GM19463 (cell line): ENCODE measurements around the gene ADI1.
"Not testable (repeated sequence)": the region's sequence is repeated elsewhere in the genome, so short reads cannot be mapped to it uniquely, and the experiment has no call there.

ENCODE experiments used
- ATAC-seq: cut with Tn5 transposase; IDR thresholded peaks from one replicate; pipeline ENCODE4 v1.9.1; 2021; ENCODE audit warnings: mild to moderate bottlenecking, moderate library complexity; ENCODE audit not compliant: unreplicated experiment

Gene ADI1

GRCh38 chr2:3464401-3465005 lies 54.8 kb downstream of the ADI1 start:
- ATAC-seq: no peak

DNA sequence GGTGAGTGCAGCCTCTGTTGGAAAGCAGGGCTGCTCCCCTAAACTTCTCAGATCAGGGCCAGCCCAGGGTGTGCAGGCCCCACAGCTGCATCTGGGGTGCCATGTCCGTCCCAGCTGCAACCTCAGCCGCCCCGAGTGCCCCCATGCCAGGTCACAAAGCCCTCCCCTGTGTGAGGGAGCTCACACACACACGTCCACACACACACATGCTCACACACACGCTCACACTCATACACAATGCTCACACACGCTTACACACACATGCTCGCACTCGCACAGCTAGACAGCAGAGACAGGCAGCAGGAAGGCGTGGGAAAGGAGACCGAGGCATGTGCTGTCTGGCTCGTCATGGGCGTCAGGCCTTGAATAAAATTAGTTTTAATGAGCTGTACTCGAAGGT lies 55.4 kb downstream of the ADI1 start:
- ATAC-seq: no peak

GRCh38 chr2:3463186-3463835 lies 56.0 kb downstream of the ADI1 start:
- no peak for ATAC-seq

- no peak for ATAC-seq
Measured at GRCh38 chr2:3462493-3463104, 56.7 kb downstream of the ADI1 start.

DNA sequence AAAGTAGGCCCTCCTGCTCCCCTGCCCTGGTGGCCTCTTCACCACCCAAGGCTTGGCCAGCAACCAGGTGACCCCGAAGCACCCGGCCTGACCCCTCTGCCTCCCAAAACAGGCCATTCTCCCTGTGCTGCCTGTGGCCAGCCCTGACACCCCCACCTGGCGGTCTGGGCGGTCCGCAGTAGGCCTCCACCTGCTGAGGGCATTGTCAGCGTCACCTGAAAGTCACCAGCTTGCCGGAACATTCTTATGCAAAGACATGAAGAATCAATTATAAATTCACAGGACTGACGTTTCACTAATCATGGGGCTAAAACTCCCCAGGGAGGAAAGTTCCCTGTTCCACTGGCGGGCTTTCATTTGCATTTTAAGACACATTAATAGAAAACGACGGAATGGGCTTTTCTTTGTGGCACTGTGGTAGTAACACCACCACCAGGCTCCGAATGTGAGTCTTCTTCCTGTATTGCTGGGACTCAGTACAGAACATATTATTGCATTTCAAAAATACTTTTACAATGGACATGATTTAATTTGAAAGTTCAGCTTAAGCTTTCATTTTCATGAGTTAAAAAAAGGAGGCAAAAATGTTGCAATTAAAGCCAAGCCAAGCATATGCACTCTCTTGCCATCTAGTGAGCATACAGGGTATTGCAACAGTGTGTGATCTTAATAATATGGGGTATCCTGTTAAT lies 57.4 kb downstream of the ADI1 start:
- peak; percentile 74 for ATAC-seq

DNA sequence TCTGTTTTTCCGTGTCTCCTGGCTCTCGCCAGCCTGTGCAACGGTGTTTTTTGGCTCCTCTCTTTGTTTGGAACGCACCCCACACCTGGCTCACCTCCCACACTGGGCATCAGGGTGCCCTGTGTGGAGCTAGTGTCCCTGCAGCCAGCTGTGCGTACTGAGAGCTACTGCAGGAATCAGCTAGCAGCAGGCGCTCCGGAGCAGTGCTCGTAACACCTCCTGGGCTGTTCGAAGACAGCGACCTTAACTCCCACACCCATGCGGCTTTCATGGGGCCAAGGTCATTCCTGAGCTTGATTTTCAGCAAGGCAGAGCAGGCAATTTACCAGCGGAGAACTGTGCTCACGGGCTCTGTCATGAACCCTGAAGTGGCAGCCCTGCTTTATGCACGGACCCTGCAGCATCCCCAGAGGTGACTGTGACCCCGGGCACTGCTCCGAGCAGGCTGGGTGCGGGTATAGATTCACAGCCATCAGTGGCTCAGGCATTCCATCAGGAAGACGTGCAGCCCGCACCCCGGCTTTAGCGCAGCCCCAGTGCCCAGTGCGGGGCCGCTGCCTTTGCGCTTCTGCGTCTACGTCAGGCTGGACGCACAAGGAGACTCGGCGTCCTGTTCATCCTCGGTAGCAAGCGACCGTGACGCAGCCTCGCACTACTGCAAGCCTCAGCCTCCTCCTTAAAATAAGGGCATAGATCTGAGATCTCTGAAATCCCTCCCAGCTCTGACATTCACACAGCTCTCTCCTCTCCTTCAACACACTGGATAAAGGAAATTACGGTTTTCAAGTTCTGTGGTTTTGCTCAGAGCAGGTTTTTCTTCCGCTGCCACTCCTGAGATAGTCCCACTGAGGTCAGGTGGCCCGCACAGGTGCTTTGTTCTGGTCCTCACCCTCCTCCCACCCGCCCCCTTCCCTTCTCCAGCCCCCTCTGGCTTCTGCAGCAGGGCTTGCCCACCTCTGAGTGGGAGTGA lies 58.2 kb downstream of the ADI1 start:
- ATAC-seq: no peak

DNA sequence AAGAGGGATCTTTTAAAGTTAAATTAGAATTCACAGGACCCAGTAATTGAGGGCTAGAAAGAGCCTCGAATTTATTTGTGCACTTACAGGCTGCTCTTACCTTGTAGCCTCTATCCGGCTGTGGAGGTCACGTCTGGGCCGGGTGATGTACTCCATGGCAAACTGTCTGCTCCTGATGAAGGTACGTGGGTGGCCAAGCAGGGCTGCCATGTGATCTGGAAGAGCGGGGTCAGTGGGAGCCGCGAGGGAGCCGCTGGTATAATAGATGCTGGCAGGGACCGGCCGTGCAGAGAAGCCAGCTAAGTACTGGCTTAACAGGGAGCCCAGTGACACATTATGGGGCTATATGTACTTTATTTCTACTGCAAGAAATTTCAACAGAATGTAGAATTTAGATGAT lies 59.2 kb downstream of the ADI1 start:
- ATAC-seq: no peak

DNA sequence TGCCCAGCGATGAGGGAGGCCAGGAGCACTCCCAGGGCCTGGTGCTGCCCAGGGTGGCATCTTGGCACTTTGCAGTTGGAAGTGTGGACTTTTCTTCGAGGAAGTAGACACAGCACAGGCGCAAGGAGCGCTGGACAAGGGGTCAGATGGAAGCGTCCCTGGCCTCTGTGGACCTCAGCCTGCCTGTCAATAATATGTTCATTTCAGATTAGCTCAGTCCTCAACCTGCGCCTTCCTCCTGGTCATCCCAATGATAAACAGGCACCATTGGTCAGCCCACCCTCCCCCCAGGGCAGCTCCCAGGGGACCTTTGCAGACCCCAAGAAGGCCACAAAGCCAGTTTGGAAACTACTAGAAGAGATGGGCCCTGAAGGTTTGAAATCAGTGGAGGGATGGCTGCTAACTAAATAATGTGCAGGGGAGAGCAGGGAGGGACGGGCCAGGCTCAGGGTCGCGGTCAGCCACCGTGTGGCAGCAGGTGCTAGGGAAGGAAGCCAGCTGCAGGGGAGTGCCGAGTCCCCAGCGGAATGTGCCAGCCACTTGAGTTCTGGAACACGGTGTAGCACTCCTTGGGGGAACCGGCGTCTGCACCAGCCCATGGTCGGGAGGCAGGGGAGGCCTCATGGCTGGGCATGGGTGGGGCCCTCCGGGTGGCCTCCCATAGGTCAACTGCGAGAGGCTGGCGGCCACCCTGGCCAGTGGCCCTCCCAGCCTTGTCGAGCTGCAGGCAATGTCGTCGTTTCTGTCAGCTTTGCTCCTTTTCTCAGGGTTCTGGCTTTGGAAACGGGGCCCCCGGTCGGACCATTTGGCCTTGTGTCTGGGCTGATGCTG lies 59.9 kb downstream of the ADI1 start:
- no peak for ATAC-seq

DNA sequence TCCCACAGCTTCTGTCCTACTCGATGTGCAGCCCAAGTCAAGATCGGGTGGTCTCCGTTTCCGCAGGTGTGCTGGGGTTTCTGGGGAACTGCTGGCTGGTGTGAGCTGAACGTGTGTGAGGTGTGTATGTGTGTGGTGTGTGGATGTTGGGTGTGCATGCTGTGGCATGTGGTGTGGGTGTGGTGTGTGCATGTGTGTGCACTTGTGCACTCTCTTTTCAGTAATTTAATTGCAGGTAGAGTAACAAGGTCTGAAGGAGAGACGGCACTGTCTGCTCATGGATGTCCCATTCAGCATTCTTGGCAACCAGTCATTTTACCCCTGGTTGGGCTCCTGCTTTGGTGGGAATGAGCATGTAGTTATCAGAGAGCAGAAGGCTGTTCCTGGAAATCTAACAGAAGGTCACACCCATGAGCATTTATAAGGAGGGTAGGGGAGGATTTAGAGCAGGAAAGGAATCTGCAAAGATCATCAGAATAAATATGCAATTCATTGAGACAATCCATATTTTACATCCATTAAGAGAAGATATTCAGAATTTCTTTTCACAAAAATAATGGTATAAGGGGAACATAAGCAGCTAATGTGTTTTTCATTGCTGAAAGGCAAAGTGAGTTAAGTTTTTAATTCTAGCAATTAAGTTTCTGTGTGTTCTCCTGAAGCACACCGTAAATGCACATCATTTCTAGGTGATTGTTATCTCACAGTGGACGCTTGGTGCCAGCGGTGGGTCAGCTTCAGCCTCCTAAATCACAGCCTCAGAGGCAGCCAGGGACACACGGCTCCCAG lies 60.7 kb downstream of the ADI1 start:
- no peak for ATAC-seq

DNA sequence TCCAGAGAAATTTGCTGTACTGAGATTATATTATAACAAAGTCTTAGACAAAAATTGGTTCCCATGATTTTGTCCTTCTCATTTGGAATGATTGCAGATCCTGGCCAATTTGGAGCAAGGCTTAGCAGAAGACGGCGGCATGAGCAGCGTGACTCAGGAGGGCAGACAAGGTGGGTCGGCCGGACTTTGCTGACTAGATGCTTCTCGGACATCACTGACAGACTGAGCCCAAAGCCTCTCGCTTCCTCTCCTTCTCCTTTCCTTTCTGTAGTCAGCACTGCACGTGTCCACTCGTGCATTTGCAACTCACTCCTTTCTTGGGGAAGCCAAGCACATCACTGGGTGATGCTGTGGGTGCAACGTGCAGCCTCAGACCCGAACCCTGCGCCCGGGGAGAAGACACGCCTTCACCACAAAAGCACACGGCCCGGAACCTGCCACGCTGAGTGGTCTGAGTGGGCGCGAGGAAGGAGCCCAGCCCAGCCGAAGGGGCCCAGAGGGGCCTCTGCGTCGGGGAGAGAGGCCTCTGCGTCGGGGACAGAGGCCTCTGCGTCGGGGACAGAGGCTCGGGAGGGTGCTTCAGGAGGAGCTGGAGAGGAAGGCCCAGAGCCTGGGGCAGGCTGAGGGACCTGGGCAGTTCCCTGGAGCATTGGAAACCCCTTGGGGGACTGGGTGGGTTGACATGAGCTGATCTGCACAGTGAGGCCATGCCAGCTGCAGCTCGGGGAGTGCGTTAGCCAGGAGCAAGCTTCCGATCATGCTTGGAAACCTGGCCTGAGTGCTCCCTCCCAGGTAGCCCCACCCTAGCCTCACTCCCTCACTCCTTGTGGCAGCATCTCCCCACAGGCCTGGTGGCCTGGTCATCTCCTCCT lies 61.6 kb downstream of the ADI1 start:
- ATAC-seq: no peak

- no peak for ATAC-seq
Measured at GRCh38 chr2:3456125-3456524, 63.2 kb downstream of the ADI1 start.

DNA sequence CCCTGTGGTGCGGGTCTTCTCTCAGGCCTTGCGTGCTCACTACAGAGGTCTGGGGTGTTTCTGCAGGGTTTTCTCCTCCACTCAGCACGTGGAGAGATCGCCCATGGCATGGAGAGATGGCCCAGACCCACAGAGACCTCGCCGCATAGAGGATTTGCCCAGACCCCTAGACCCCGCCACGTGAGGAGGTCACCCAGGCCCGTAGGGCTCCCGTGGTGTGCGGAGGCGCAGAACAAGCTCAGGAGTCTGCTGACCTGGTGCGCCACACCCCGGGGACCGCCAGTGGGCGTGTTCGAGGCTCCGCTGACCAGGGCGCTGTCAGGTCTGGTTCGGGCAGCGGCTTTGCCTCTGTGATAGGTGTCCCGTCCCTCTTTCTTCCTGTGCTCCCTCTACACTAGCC lies 64.5 kb downstream of the ADI1 start:
- ATAC-seq: no peak

DNA sequence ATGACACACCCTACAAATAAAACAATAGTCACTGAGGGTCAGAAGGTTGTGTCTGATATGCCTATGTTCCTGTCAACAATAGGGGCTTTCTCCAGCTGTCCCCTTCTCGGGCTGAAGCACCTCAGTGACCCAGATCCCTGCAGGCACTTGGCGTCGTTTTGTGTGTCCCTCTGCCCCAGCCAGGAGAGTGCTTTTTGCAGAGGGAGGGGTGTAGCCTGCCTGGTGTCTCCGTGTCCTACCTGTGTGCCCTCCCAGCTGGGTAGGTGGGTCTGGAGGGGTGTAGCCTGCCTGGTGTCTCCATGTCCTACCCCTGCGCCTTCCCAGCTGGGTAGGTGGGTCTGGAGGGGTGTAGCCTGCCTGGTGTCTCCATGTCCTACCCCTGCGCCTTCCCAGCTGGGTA lies 65.3 kb downstream of the ADI1 start:
- not testable (repeated sequence) for ATAC-seq

DNA sequence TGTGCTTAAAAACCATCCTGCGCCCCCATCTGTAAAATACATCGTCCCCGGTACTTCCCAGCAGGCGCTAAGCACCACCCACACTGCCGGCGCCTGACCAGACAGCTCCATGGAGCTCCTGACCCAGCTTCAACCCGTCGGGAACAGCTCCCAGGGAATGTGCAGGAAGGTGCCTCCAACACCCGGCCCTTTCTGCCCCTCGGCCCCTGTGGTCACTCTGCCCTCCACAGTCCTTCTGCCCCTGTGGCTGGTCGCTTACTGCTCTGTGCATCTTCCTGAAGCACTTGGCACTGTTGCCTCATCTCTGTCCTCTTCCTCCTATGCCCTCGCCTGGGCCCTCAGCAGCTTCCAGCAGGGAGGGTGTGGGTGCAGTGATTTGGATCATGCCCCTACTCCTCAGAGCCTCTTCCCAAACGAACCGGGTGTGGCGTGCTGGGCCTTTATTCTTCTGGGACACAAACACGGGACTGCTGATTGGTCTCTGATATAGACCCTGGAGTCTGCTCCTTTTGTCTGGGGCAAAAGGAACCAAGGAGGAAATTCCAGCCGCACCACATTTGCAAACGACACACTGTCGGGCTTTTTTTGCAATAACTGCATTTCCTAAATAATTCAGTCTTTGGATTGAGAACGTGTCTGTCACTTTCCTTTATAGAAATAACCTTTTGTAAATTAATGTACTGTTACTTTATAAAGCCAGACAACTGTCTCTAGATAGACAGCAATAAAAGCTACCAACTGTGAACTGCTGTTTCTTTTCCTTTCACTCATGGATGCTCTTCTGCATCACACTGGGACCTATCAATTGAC lies 65.9 kb downstream of the ADI1 start:
- no peak for ATAC-seq

DNA sequence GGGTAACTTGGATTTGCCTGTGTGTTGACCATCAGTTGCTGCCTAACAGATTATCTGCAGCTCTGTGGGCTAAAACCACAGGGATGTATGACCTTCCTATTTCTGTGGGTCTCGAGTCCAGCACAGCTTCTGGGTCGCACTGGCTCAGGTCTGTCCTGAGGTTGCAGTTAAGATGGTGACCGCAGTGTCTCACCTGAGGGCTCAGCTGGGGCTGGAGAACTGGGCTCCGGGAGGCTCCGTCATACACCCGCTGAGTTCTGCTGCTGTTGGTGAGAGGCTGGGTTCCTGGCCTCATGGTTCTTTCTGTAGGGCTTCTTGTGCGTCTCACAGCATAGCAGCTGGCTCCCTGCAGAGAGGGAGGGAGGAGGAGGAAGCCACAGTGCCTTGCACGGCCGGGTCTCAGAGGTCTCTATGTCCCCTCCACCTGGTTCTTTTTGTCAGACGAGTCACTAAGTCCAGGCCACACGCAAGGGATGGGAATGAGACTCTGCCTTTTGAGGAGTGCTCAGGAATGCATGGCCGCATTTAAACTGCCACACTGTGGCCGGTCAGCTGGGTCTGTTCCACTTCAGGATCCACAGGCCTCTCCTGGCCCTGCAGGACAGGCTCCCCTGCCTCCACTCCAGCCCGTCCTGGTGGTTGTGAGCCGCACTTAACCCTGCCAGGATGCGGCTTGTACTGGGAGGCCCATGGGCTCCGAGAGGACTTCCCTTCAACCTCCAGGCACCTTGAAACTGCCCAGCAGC lies 67.2 kb downstream of the ADI1 start:
- no peak for ATAC-seq

GRCh38 chr2:3451169-3451568 lies 68.2 kb downstream of the ADI1 start:
- no peak for ATAC-seq
